A673 (cell line): ENCODE results near the gene LRP1B.

ENCODE experiments used
- EZH2 ChIP-seq: fragments of 200-600 bp; sonication (generic); IDR thresholded peaks from 2 replicates; pipeline ENCODE4 v1.6.1; 2017; ENCODE audit warnings: borderline replicate concordance, low read depth, mild to moderate bottlenecking, mixed read lengths, antibody characterized with exemption, low read length; ENCODE audit not compliant: poor library complexity, severe bottlenecking
- TF ChIP-seq, protein P1 (sequence below): fragments of 300-800, 200-600 bp; sonication (generic); conservative IDR thresholded peaks from 2 replicates; pipeline ENCODE4 v1.5.1; 2017; ENCODE audit warnings: low read depth, mild to moderate bottlenecking, antibody characterized with exemption, low read length, moderate library complexity, mixed read lengths

DNA sequence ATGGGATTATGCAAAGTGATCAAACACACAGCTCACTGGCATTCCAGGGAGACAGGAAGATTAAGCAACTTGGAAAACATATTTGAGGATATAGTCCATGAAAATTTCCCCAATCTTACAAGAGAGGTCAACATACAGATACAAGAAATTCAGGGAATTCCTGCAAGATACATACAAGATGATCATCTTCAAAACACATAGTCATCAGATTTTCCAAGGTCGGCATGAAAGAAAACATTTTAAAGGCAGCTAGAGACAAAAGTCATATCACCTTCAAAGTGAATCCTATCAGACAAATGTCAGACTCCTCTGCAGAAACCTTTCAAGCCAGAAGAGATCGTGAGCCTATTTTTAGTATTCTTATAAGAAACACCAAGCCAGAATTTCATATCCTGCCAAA lies 1188.5 kb downstream of the LRP1B start:
- TF ChIP-seq, protein P1, sequence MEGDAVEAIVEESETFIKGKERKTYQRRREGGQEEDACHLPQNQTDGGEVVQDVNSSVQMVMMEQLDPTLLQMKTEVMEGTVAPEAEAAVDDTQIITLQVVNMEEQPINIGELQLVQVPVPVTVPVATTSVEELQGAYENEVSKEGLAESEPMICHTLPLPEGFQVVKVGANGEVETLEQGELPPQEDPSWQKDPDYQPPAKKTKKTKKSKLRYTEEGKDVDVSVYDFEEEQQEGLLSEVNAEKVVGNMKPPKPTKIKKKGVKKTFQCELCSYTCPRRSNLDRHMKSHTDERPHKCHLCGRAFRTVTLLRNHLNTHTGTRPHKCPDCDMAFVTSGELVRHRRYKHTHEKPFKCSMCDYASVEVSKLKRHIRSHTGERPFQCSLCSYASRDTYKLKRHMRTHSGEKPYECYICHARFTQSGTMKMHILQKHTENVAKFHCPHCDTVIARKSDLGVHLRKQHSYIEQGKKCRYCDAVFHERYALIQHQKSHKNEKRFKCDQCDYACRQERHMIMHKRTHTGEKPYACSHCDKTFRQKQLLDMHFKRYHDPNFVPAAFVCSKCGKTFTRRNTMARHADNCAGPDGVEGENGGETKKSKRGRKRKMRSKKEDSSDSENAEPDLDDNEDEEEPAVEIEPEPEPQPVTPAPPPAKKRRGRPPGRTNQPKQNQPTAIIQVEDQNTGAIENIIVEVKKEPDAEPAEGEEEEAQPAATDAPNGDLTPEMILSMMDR: no peak
- no peak for TF ChIP-seq EZH2
